ENCODE data around the gene GC. TPM values are rescaled to one million over a fixed set of nuclear protein-coding genes. Genes with fewer than 3 reads are reported as not detected.

The GC gene
- total RNA-seq, 1 experiment from 2014 or later, result not detected

- Histone ChIP-seq H3K27ac (ENCODE audit: insufficient read length, low read depth, low read length) (no peak overlapping the region), H4K20me1 (ENCODE audit: control insufficient read depth, insufficient read depth, insufficient read length) (no peaks in the 10 kb centered on the region), H2BK5ac (ENCODE audit: insufficient read length, low read length) (no peak overlapping the region), H3K23ac (ENCODE audit: insufficient read length, low read depth, low read length) (no peak overlapping the region), H3K9me3 (ENCODE audit: control insufficient read depth, low read depth, low read length) (no peaks in the 10 kb centered on the region), H2BK120ac (ENCODE audit: low read depth, low read length, poor library complexity, severe bottlenecking) (no peak overlapping the region), H3K9ac (ENCODE audit: extremely low read depth, insufficient read length, low read length) (no peak overlapping the region), H2BK20ac (ENCODE audit: low read depth, low read length, poor library complexity, severe bottlenecking) (no peak overlapping the region), H4K8ac (replicated peaks; ENCODE audit: insufficient read length, low read depth, low read length) (no peak overlapping the region), H3K56ac (ENCODE audit: insufficient read length, low read depth, low read length) (no peak overlapping the region), H3K4me2 (ENCODE audit: insufficient read depth, insufficient read length, low read length) (no peak overlapping the region), H2AK5ac (ENCODE audit: insufficient read length, low read length) (no peak overlapping the region), H3K79me1 (ENCODE audit: insufficient read depth, low read depth, low read length, poor library complexity, severe bottlenecking) (no peaks in the 10 kb centered on the region), H3T11ph (ENCODE audit: low read length) (no peak overlapping the region), H3K4me1 (ENCODE audit: insufficient read depth, low read length) (peaks cover 7% of the 10 kb centered on the region; the same call in 1 of the 2 replicates), H2AFZ (ENCODE audit: low read length) (no peak overlapping the region), H2BK15ac (ENCODE audit: low read depth, low read length) (no peak overlapping the region), H3K4ac (ENCODE audit: low read depth, low read length) (no peak overlapping the region), H3K14ac (ENCODE audit: insufficient read depth, low read length) (no peak overlapping the region), H3K23me2 (ENCODE audit: insufficient read length, low read depth, low read length, poor library complexity, severe bottlenecking) (no peaks in the 10 kb centered on the region), H3K79me2 (ENCODE audit: insufficient read depth, low read length) (no peaks in the 10 kb centered on the region), H4K5ac (ENCODE audit: insufficient read length, low read depth, low read length) (no peak overlapping the region), H3K18ac (ENCODE audit: insufficient read length, low read depth, low read length) (no peak overlapping the region), H4K91ac (ENCODE audit: insufficient read length, low read depth, low read length) (no peak overlapping the region), H2BK12ac (ENCODE audit: insufficient read length, low read depth, low read length) (no peak overlapping the region), H3K27me3 (ENCODE audit: insufficient read depth, low read length) (no peaks in the 10 kb centered on the region)
- TF ChIP-seq CTCF (conservative IDR thresholded peaks at IDR 0.05), result no peak
- Mint-ChIP-seq H3K9me3 (peaks cover 0 to 5% of the 10 kb centered on the region in 2 experiments; a peak in 2 of 5 replicates), H3K27me3 (ENCODE audit: low read depth) (no peaks in the 10 kb centered on the region), H3K4me3 (no peak overlapping the region), H3K4me1 (peaks cover 29 to 40% of the 10 kb centered on the region in 2 experiments), H3K36me3 (ENCODE audit: insufficient read depth in 1 of 3, low read depth in 3 of 3) (peaks cover 4 to 15% (median 11%) of the 10 kb centered on the region in 3 experiments; a peak in 5 of 7 replicates), H3K27ac (peak overlapping the region in 1 of 3 experiments; percentile 85; a peak in 2 of 7 replicates)
- no CpG with 5 or more reads among the region's 7 CpGs for WGBS (ENCODE audit: extremely low coverage, insufficient read length, low lambda C conversion rate)
- no peak for DNase-seq
Measured at GRCh38 chr4:71768123-71768522, 15.8 kb downstream of the GC start.
